GM21717 (cell line): ENCODE data around the gene NUB1.

Source experiments
- ATAC-seq: cut with Tn5 transposase; IDR thresholded peaks from one replicate; pipeline ENCODE4 v1.9.1; 2021; ENCODE audit warnings: mild to moderate bottlenecking, moderate library complexity; ENCODE audit not compliant: unreplicated experiment

Gene NUB1

DNA sequence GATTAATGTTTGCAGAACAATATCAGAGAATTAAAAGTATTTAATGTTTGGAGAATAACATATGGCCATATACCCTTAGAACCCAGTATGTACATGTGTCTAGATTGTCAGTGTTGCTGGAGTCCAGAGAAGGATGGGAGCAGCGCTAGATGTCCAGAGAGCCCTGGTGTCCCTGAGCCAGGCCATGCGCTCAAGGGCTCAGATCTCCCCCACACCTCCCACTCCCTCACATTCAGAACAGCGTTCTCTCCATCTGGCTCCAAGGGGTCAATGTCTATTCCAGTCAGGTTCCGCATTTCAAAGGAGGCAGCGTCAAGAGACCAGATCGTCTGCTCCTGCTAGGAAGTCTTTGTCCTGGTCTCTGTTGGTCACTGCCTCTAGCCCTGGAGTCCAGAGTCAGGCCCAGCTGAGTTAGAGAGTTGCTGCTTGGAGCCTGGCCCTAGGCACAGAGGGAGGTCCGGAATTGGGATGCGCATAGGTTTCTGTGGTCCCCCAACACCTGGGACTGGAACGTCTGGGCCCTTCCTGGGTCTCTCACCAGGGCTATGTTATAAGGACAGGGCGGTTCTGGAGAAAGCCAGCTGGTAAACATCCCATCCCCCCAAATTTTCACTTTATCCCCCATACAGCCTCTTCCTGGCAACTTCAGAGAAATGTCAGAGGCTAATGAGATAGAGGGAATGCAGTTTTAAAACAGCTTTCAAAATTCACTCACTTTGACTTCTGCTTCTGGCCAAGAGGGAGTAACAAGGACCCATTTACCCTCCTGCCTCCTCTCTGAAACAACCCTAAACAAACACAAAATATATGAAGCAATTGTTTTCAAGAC, 74.7 kb downstream of the NUB1 start:
- ATAC-seq = no peak

- no peak for ATAC-seq
Measured at GRCh38 chr7:151416941-151417315, 75.3 kb downstream of the NUB1 start.

GRCh38 chr7:151420144-151420543, 78.5 kb downstream of the NUB1 start:
- ATAC-seq = no peak

DNA sequence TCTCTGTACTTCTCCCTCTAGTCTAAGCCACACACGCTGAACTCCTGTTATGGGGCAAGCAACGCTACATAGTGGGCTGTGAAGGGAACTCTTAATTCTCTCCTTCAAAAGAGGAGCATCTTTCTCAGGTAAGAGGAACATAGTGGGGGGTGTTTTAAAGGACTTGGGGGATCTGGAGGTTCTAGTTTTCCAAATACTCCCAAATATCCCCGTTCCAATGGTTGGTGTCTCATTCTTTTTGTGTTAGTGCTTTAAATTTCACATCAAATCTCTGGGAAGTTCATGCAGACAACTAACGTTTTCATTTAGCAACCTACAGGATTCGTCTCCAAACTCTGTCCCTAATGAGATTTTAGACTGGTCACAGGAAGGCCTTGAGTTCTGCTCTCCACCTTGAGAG, 80.6 kb downstream of the NUB1 start:
- ATAC-seq = no peak

DNA sequence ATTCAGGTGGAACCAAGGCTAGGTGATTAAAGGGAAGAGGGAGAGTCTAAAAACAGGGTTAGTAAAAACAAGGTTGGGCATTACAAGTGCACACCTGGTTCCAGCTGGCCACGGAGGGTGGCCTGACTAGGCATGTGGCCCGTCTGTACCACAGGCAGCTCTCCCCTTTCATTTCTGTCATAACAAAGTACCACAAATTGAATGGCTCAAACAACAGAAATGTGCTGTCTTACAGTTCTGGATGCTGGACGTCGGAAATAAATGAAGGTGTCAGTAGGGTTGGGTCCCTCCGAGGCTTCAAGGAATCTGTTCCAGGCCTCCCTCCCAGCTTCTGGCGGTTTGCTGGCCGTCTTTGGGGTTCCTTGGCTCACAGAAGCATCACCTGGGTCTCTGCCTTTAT, 81.6 kb downstream of the NUB1 start:
- no peak for ATAC-seq

GRCh38 chr7:151423936-151424335, 82.3 kb downstream of the NUB1 start:
- no peak for ATAC-seq

- no peak for ATAC-seq
Measured at GRCh38 chr7:151424799-151425198, 83.2 kb downstream of the NUB1 start.

DNA sequence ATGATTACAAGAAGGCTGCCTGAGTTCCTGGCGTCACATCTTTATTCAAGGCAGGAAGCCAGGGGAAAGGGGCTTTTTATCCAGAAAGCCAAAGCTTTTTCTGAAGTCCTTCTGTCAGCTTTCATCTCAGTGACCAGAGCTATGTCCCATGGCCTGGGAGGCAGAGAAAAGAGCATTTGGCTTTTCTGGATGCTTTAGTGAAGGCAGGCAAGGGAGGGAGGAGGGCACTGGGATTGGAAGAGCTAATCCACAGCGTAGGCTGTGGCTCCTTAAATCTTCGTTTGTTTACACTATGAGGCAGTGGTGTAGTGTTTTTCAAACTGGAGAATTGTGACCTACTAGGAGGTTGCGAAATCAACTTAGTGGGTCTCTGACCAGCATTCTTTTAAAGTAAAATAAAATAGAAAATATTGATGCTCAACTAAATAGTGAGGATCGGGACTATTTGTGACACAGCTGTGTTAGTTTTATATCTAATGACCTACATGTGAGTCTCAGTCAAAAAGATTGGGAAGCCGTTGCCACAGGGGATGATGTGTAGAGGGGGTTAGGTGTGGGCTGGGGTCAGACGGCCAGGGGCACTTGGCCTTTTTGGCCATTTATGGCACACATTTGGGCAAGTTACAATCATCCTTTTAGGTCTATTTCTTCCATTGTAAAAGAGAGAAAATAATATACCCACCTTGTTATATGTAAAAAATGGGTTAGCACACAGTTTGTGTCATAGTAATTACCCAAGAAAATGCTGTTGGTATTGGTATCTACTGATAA, 84.2 kb downstream of the NUB1 start:
- no peak for ATAC-seq

GRCh38 chr7:151426441-151426903, 84.9 kb downstream of the NUB1 start:
- ATAC-seq = no peak

GRCh38 chr7:151426904-151427704, 85.5 kb downstream of the NUB1 start:
- no peak for ATAC-seq

DNA sequence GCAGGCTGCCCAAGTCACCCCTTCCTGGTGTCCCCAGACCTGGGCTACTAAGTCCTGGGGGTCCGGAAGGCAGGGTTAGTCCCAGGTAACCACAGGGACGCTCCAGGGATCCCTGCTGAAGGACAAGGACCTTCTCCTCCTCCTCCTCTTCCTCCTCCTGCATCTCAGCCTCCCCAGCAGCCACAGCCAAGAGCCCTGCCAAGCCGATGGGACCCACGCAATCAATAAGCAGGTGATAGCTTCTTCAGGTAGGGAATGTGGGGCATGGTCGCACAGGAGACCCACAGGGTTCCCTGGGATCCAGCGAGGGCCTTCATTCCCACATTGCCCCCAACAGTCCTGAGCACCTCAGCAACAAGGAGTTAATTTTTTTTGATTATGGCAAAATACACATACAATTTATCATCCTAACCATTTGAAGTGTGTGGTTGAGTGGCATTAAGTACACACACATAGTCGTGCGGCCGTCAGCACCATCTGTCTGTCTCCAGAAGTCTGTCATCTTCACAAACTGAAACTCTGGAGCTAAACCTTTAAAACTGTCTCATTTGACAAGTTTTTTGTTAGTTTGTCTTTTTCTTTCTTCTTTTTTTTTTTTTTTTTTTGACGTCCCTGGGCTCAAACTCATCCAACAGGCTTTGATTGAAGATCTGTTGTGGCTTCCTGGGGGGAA, 86.2 kb downstream of the NUB1 start:
- ATAC-seq = no peak
